Measurements from ENCODE around the gene DNPH1.

The DNPH1 gene

GRCh38 chr6:43228951-43229802 is at the start of gene DNPH1:
Gene DNPH1 (minus strand): TSS chr6:43229481. CDS start chr6:43229456, 25 bp downstream.
- peak; percentile 85 to 90 for TF ChIP-seq CTCF (IDR thresholded peaks at IDR 0.05)
- no peaks in the 10 kb centered on the region for H3K9me3 ChIP-seq
- H3K4me3 ChIP-seq: peak within 1 kb of the TSS; percentile 53 to 64
- intact Hi-C loops (cut with DNase I; ENCODE audit: low total_unique reads): no loop called here
- peaks cover 0 to 18% (median 0%) of the 10 kb centered on the region in 3 donors for H3K36me3 ChIP-seq
- peak; percentile 67 to 83 for DNase-seq
- peaks cover 0 to 11% of the 10 kb centered on the region in 2 donors for H3K27me3 ChIP-seq
- H3K4me1 ChIP-seq: peaks cover 0 to 14% (median 7%) of the 10 kb centered on the region in 4 donors
- H3K27ac ChIP-seq: peak within 1 kb of the TSS; percentile 22 to 57

- peaks cover 3 to 47% of the 10 kb centered on the region in 2 donors for H3K27me3 ChIP-seq
- peaks cover 0 to 12% (median 10%) of the 10 kb centered on the region in 4 donors for H3K4me1 ChIP-seq
- TF ChIP-seq CTCF (IDR thresholded peaks at IDR 0.05): no peak
- H3K9me3 ChIP-seq: no peaks in the 10 kb centered on the region
- intact Hi-C loops (cut with DNase I; ENCODE audit: low total_unique reads): no loop called here
- no peak for DNase-seq
- H3K27ac ChIP-seq: no peak overlapping the region
- no peaks in the 10 kb centered on the region for H3K36me3 ChIP-seq
- H3K4me3 ChIP-seq: no peak overlapping the region
These were observed 49.3 kb upstream of the DNPH1 start for GRCh38 chr6:43278524-43279078.

GRCh38 chr6:43277643-43278523 is 48.6 kb upstream of the DNPH1 start:
- no peak overlapping the region for H3K4me3 ChIP-seq
- H3K36me3 ChIP-seq: no peaks in the 10 kb centered on the region
- H3K4me1 ChIP-seq: peaks cover 0 to 12% (median 10%) of the 10 kb centered on the region in 4 donors
- H3K9me3 ChIP-seq: no peaks in the 10 kb centered on the region
- DNase-seq: no peak
- intact Hi-C loops (cut with DNase I; ENCODE audit: low total_unique reads): no loop called here
- H3K27me3 ChIP-seq: peaks cover 3 to 45% of the 10 kb centered on the region in 2 donors
- no peak for TF ChIP-seq CTCF (IDR thresholded peaks at IDR 0.05)
- no peak overlapping the region for H3K27ac ChIP-seq

GRCh38 chr6:43277306-43277642 is 48.0 kb upstream of the DNPH1 start:
- DNase-seq: no peak
- intact Hi-C loops (cut with DNase I; ENCODE audit: low total_unique reads): no loop called here
- Histone ChIP-seq H3K9me3 (no peaks in the 10 kb centered on the region), H3K4me3 (no peak overlapping the region), H3K36me3 (no peaks in the 10 kb centered on the region), H3K4me1 (peaks cover 0 to 12% (median 10%) of the 10 kb centered on the region in 4 donors), H3K27ac (no peak overlapping the region), H3K27me3 (peaks cover 3 to 39% of the 10 kb centered on the region in 2 donors)
- no peak for TF ChIP-seq CTCF (IDR thresholded peaks at IDR 0.05)

GRCh38 chr6:43276577-43277305 is 47.5 kb upstream of the DNPH1 start:
- H3K4me1 ChIP-seq: peaks cover 0 to 12% (median 10%) of the 10 kb centered on the region in 4 donors
- H3K9me3 ChIP-seq: no peaks in the 10 kb centered on the region
- DNase-seq: no peak
- no peak overlapping the region for H3K27ac ChIP-seq
- no peaks in the 10 kb centered on the region for H3K36me3 ChIP-seq
- intact Hi-C loops (cut with DNase I; ENCODE audit: low total_unique reads): no loop called here
- H3K4me3 ChIP-seq: no peak overlapping the region
- no peak for TF ChIP-seq CTCF (IDR thresholded peaks at IDR 0.05)
- peaks cover 3 to 37% of the 10 kb centered on the region in 2 donors for H3K27me3 ChIP-seq

Data from tibial artery (tissue), 4 donors.